Dermis blood vessel endothelial cell (primary cell): ENCODE measurements around the gene PRKCH. TPM values are rescaled to one million over a fixed set of nuclear protein-coding genes. Genes with fewer than 3 reads are reported as not detected.

ENCODE experiments used
- total RNA-seq: library from RNA; depleted of rRNA; stranded (reverse); fragments of >200 nt; gene quantifications from 2 replicates; pipeline ENCODE4 v1.2.3, GENCODE V29; 2014

The PRKCH gene
- total RNA-seq, 1 donor from 2014 or later = 327 TPM

Other genes with a start within 250 kb of the PRKCH start
- gene TMEM30B, start 40.2 kb upstream of the PRKCH start, total RNA-seq = 0.33 and 0.34 TPM in 2 replicates